DND-41 (cell line): Measurements from ENCODE around the gene SART1.

Experiments
- ATAC-seq: fragments of 200-7000 bp; cut with Tn5 transposase; 3 replicates; pipeline ENCODE4 v1.9.1; 2021; ENCODE audit warnings: low read depth; ENCODE audit not compliant: insufficient read depth
- DNase-seq: peaks from one replicate; pipeline ENCODE4 v3.0.0-alpha.2; 2020
- H2AFZ ChIP-seq: 2 replicates; pipeline ENCODE4 v1.6.0; 2012; ENCODE audit warnings: low read depth, low read length
- H3K27ac ChIP-seq: 2 replicates; pipeline ENCODE4 v1.5.1; 2012; ENCODE audit warnings: low read length, inconsistent platforms
- H3K27me3 ChIP-seq: fragments of 200-600 bp; sonication (generic); 2 replicates; pipeline ENCODE4 v1.6.0; 2012; ENCODE audit warnings: low read length, mild to moderate bottlenecking, inconsistent platforms; ENCODE audit not compliant: insufficient read depth, poor library complexity
- H3K36me3 ChIP-seq: 2 replicates; pipeline ENCODE4 v1.5.1; 2012; ENCODE audit warnings: low read length, inconsistent platforms; ENCODE audit not compliant: insufficient read depth
- H3K4me1 ChIP-seq: 2 replicates; pipeline ENCODE4 v1.5.1; 2012; ENCODE audit warnings: mild to moderate bottlenecking, low read length; ENCODE audit not compliant: insufficient read depth
- H3K4me2 ChIP-seq: 2 replicates; pipeline ENCODE4 v1.6.0; 2012; ENCODE audit warnings: mild to moderate bottlenecking, moderate library complexity, low read length, inconsistent platforms; ENCODE audit not compliant: insufficient read depth
- H3K4me3 ChIP-seq, 2 experiments: fragments of 200-600 bp in 1 of 2; shearing (Covaris generic) in 1 of 2; 2 replicates each; pipeline ENCODE4 v1.5.1; 2012 to 2016; ENCODE audit warnings: inconsistent platforms in 2 of 2, low read length in 2 of 2, mild to moderate bottlenecking in 2 of 2, low read depth in 1 of 2, moderate library complexity in 1 of 2
- H3K79me2 ChIP-seq: 2 replicates; pipeline ENCODE4 v1.6.0; 2012; ENCODE audit warnings: low read length, inconsistent platforms; ENCODE audit not compliant: insufficient read depth
- H3K9ac ChIP-seq: 2 replicates; pipeline ENCODE4 v1.6.0; 2012; ENCODE audit warnings: low read depth, mild to moderate bottlenecking, inconsistent platforms, low read length, moderate library complexity
- H3K9me3 ChIP-seq: 2 replicates; pipeline ENCODE4 v1.5.1; 2012; ENCODE audit warnings: low read length, moderate library complexity, mild to moderate bottlenecking, inconsistent platforms; ENCODE audit not compliant: insufficient read depth, severe bottlenecking
- H4K20me1 ChIP-seq: 2 replicates; pipeline ENCODE4 v1.6.0; 2012; ENCODE audit warnings: low read length; ENCODE audit not compliant: insufficient read depth
- EZH2 ChIP-seq: IDR thresholded peaks from 3 replicates; pipeline ENCODE4 v1.6.1; 2012; ENCODE audit warnings: borderline replicate concordance, low read depth, mild to moderate bottlenecking, moderate library complexity, low read length, inconsistent platforms; ENCODE audit not compliant: severe bottlenecking
- TF ChIP-seq, protein P1 (sequence below): IDR thresholded peaks from 2 replicates; pipeline ENCODE4 v1.5.1; 2012; ENCODE audit warnings: borderline replicate concordance, low read length, moderate library complexity, mild to moderate bottlenecking; ENCODE audit not compliant: poor library complexity, severe bottlenecking; ENCODE audit errors: extremely low read depth

SART1 gene

DNA sequence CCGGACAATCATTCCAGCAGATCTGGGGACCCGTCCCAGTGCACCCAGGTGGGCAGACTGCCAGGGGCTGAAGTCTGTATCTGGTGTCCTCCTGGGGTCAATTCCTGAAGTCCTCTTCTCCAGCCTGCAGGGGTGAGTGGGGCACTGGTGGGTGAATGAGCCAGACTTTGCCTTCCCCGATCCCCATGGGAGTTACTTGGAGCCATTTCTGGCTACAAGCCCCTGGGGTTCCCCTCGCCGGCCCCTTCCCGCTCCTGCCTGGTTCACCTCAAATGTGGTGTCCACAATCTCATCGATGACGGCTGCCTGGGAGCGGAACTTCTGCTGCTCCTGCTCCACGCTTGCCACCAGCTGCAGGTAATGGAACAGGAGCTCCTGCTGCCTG, 55.3 kb downstream of the SART1 start:
- Histone ChIP-seq H3K4me1 (no peaks in the 10 kb centered on the region), H3K9ac (no peak overlapping the region), H3K27me3 (no peaks in the 10 kb centered on the region), H3K9me3 (no peaks in the 10 kb centered on the region), H4K20me1 (peaks cover 3% of the 10 kb centered on the region; the same call in 1 of the 2 replicates), H3K4me2 (no peak overlapping the region), H2AFZ (no peak overlapping the region), H3K4me3 (no peak overlapping the region), H3K79me2 (no peaks in the 10 kb centered on the region), H3K27ac (no peak overlapping the region), H3K36me3 (no peaks in the 10 kb centered on the region)
- no peak for TF ChIP-seq EZH2
- ATAC-seq (no peak), DNase-seq (no peak)

DNA sequence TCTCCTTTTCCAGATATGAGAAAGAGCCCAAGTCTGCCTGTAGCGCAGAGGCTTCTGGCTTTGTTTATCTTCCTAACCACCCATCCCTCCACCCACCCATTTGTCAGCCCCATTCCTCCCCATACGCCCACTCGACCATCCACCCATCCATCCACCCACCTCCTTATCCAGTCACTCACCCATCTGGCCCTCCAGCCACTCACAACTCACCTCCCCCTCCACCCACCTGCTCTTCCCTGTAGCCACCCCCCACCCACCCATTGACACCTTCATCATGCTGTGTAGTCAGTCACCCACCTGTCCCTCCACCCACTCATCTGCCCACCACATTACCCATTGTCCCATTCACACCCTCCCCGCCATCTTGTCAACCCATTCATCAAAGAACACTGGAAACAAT, 55.8 kb downstream of the SART1 start:
- peaks cover 3% of the 10 kb centered on the region; the same call in 1 of the 2 replicates for H4K20me1 ChIP-seq
- TF ChIP-seq EZH2: no peak
- TF ChIP-seq, protein P1, sequence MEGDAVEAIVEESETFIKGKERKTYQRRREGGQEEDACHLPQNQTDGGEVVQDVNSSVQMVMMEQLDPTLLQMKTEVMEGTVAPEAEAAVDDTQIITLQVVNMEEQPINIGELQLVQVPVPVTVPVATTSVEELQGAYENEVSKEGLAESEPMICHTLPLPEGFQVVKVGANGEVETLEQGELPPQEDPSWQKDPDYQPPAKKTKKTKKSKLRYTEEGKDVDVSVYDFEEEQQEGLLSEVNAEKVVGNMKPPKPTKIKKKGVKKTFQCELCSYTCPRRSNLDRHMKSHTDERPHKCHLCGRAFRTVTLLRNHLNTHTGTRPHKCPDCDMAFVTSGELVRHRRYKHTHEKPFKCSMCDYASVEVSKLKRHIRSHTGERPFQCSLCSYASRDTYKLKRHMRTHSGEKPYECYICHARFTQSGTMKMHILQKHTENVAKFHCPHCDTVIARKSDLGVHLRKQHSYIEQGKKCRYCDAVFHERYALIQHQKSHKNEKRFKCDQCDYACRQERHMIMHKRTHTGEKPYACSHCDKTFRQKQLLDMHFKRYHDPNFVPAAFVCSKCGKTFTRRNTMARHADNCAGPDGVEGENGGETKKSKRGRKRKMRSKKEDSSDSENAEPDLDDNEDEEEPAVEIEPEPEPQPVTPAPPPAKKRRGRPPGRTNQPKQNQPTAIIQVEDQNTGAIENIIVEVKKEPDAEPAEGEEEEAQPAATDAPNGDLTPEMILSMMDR: no peak
- H3K4me1 ChIP-seq: peaks cover 3% of the 10 kb centered on the region
- H2AFZ ChIP-seq: no peak overlapping the region
- H3K9me3 ChIP-seq: no peaks in the 10 kb centered on the region
- no peaks in the 10 kb centered on the region for H3K27me3 ChIP-seq
- H3K79me2 ChIP-seq: no peaks in the 10 kb centered on the region
- DNase-seq (no peak), ATAC-seq (no peak)
- no peak overlapping the region for H3K27ac ChIP-seq
- H3K4me2 ChIP-seq: no peak overlapping the region
- H3K4me3 ChIP-seq: no peak overlapping the region
- no peaks in the 10 kb centered on the region for H3K36me3 ChIP-seq
- no peak overlapping the region for H3K9ac ChIP-seq

DNA sequence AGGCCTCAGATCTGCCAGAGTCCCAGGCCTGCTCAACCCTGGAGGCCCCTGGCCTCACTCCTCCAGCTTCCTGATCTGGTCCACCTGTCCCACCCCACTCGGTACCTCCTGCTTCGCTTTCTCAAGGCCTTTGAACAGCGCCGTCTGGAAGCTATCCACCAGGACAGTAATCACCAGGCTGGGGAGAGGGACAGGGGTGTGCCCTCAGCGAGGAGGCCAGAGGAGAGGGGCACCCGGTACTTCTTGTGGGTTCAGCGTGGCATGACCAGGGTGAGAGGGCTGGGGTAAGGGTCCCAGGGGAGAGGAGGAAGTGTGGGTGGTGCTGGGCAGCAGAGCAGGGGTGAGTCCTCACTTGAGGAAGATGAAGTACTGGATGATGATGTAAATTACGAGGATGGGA, 58.7 kb downstream of the SART1 start:
- Histone ChIP-seq H3K4me3 (no peak overlapping the region), H3K9me3 (no peaks in the 10 kb centered on the region), H3K79me2 (no peaks in the 10 kb centered on the region), H4K20me1 (no peaks in the 10 kb centered on the region), H3K4me1 (peaks cover 9% of the 10 kb centered on the region), H3K27me3 (peaks cover 5% of the 10 kb centered on the region), H3K4me2 (no peak overlapping the region), H3K36me3 (no peaks in the 10 kb centered on the region), H3K27ac (no peak overlapping the region), H2AFZ (no peak overlapping the region), H3K9ac (no peak overlapping the region)
- ATAC-seq (no peak), DNase-seq (no peak)
- TF ChIP-seq EZH2: no peak

DNA sequence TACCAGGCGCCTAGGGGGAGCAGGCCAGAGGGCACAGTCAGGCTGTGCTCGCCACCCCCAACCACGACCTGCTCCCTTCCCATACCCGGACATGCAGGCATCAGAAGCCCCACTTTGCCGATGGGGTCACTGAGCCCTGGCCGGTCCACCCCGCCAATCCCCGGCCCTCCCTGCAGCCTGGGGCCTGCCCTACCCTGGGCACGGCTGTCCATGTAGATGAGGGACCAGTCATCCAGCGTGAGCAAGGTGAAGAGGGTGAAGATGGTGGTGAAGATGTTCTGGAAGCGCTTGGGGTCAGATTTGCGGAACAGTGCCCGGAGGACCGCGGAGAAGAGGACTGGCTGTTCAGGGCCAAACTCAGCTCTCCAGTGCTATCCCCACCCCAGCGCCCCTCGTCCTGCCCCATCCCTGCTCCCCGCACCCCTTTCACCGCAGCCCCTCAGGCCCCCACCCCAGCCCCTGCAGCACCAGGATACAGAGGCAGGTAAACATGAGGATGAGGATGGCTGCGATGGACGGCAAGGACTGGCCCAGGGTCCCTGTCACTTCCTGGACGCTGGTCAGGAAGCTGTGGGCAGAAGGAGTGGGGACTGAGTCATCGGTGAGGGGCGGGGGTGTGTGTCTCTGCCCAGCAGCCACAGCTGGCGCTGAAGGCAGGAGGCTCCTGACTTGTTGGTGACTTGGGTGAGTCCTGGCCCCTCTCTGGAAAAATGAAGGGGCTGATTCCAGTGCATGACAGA, 59.3 kb downstream of the SART1 start:
- TF ChIP-seq, protein P1: no peak
- no peak for TF ChIP-seq EZH2
- H3K4me3 ChIP-seq: no peak overlapping the region
- no peak overlapping the region for H3K9ac ChIP-seq
- DNase-seq (no peak), ATAC-seq (no peak)
- no peaks in the 10 kb centered on the region for H3K79me2 ChIP-seq
- H3K4me1 ChIP-seq: peaks cover 9% of the 10 kb centered on the region
- no peak overlapping the region for H3K4me2 ChIP-seq
- no peaks in the 10 kb centered on the region for H3K36me3 ChIP-seq
- H4K20me1 ChIP-seq: no peaks in the 10 kb centered on the region
- no peaks in the 10 kb centered on the region for H3K9me3 ChIP-seq
- H3K27me3 ChIP-seq: peaks cover 5% of the 10 kb centered on the region
- no peak overlapping the region for H3K27ac ChIP-seq
- no peak overlapping the region for H2AFZ ChIP-seq
